GM23248 (cell line): ENCODE data around the gene SLC22A9.

Experiments
- EZH2 ChIP-seq: fragments of 200-600 bp; sonication (generic); IDR thresholded peaks from 2 replicates; pipeline ENCODE4 v1.6.1; 2018; ENCODE audit warnings: antibody characterized with exemption, mild to moderate bottlenecking; ENCODE audit not compliant: insufficient read depth, poor library complexity, severe bottlenecking
- EZH2phosphoT487 ChIP-seq: fragments of 200-600 bp; sonication (generic); IDR thresholded peaks from 2 replicates; pipeline ENCODE4 v1.6.1; 2018; ENCODE audit warnings: antibody characterized with exemption, moderate library complexity, mild to moderate bottlenecking, low read depth; ENCODE audit not compliant: insufficient read depth

GRCh38 chr11:63371396-63371795 is 1.8 kb downstream of the SLC22A9 start:
- TF ChIP-seq EZH2: no peak
- TF ChIP-seq EZH2phosphoT487: no peak
